DND-41 (cell line): ENCODE measurements around the gene NUDCD3.

Source experiments
- ATAC-seq: fragments of 200-7000 bp; cut with Tn5 transposase; 3 replicates; pipeline ENCODE4 v1.9.1; 2021; ENCODE audit warnings: low read depth; ENCODE audit not compliant: insufficient read depth
- DNase-seq: peaks from one replicate; pipeline ENCODE4 v3.0.0-alpha.2; 2020
- H2AFZ ChIP-seq: 2 replicates; pipeline ENCODE4 v1.6.0; 2012; ENCODE audit warnings: low read depth, low read length
- H3K27ac ChIP-seq: 2 replicates; pipeline ENCODE4 v1.5.1; 2012; ENCODE audit warnings: low read length, inconsistent platforms
- H3K27me3 ChIP-seq: fragments of 200-600 bp; sonication (generic); 2 replicates; pipeline ENCODE4 v1.6.0; 2012; ENCODE audit warnings: low read length, mild to moderate bottlenecking, inconsistent platforms; ENCODE audit not compliant: insufficient read depth, poor library complexity
- H3K36me3 ChIP-seq: 2 replicates; pipeline ENCODE4 v1.5.1; 2012; ENCODE audit warnings: low read length, inconsistent platforms; ENCODE audit not compliant: insufficient read depth
- H3K4me1 ChIP-seq: 2 replicates; pipeline ENCODE4 v1.5.1; 2012; ENCODE audit warnings: mild to moderate bottlenecking, low read length; ENCODE audit not compliant: insufficient read depth
- H3K4me2 ChIP-seq: 2 replicates; pipeline ENCODE4 v1.6.0; 2012; ENCODE audit warnings: mild to moderate bottlenecking, moderate library complexity, low read length, inconsistent platforms; ENCODE audit not compliant: insufficient read depth
- H3K4me3 ChIP-seq, 2 experiments: fragments of 200-600 bp in 1 of 2; shearing (Covaris generic) in 1 of 2; 2 replicates each; pipeline ENCODE4 v1.5.1; 2012 to 2016; ENCODE audit warnings: inconsistent platforms in 2 of 2, low read length in 2 of 2, mild to moderate bottlenecking in 2 of 2, low read depth in 1 of 2, moderate library complexity in 1 of 2
- H3K79me2 ChIP-seq: 2 replicates; pipeline ENCODE4 v1.6.0; 2012; ENCODE audit warnings: low read length, inconsistent platforms; ENCODE audit not compliant: insufficient read depth
- H3K9ac ChIP-seq: 2 replicates; pipeline ENCODE4 v1.6.0; 2012; ENCODE audit warnings: low read depth, mild to moderate bottlenecking, inconsistent platforms, low read length, moderate library complexity
- H3K9me3 ChIP-seq: 2 replicates; pipeline ENCODE4 v1.5.1; 2012; ENCODE audit warnings: low read length, moderate library complexity, mild to moderate bottlenecking, inconsistent platforms; ENCODE audit not compliant: insufficient read depth, severe bottlenecking
- H4K20me1 ChIP-seq: 2 replicates; pipeline ENCODE4 v1.6.0; 2012; ENCODE audit warnings: low read length; ENCODE audit not compliant: insufficient read depth
- CTCF ChIP-seq: IDR thresholded peaks from 2 replicates; pipeline ENCODE4 v1.5.1; 2012; ENCODE audit warnings: borderline replicate concordance, low read length, moderate library complexity, mild to moderate bottlenecking; ENCODE audit not compliant: poor library complexity, severe bottlenecking; ENCODE audit errors: extremely low read depth
- EZH2 ChIP-seq: IDR thresholded peaks from 3 replicates; pipeline ENCODE4 v1.6.1; 2012; ENCODE audit warnings: borderline replicate concordance, low read depth, mild to moderate bottlenecking, moderate library complexity, low read length, inconsistent platforms; ENCODE audit not compliant: severe bottlenecking

Gene NUDCD3

GRCh38 chr7:44377681-44378421, 112.6 kb downstream of the NUDCD3 start:
- no peak overlapping the region for H3K9ac ChIP-seq
- TF ChIP-seq CTCF (no peak), EZH2 (no peak)
- H3K4me1 ChIP-seq, result no peaks in the 10 kb centered on the region
- no peak overlapping the region for H3K4me3 ChIP-seq
- no peak overlapping the region for H3K27ac ChIP-seq
- H3K4me2 ChIP-seq, result no peak overlapping the region
- H3K27me3 ChIP-seq, result no peaks in the 10 kb centered on the region
- no peak overlapping the region for H2AFZ ChIP-seq
- no peaks in the 10 kb centered on the region for H3K9me3 ChIP-seq
- H3K36me3 ChIP-seq, result no peaks in the 10 kb centered on the region
- ATAC-seq (0 out of 3 replicates have a peak, but pooled peaks have one; percentile 14), DNase-seq (no peak)
- peaks cover 19% of the 10 kb centered on the region for H4K20me1 ChIP-seq
- H3K79me2 ChIP-seq, result no peaks in the 10 kb centered on the region

GRCh38 chr7:44377134-44377463, 113.4 kb downstream of the NUDCD3 start:
- H3K79me2 ChIP-seq, result no peaks in the 10 kb centered on the region
- no peak overlapping the region for H3K27ac ChIP-seq
- no peak overlapping the region for H3K4me2 ChIP-seq
- H3K36me3 ChIP-seq, result no peaks in the 10 kb centered on the region
- peaks cover 19% of the 10 kb centered on the region for H4K20me1 ChIP-seq
- H3K27me3 ChIP-seq, result no peaks in the 10 kb centered on the region
- H2AFZ ChIP-seq, result no peak overlapping the region
- H3K4me1 ChIP-seq, result no peaks in the 10 kb centered on the region
- TF ChIP-seq EZH2 (no peak), CTCF (no peak)
- H3K9ac ChIP-seq, result no peak overlapping the region
- H3K9me3 ChIP-seq, result no peaks in the 10 kb centered on the region
- DNase-seq (no peak), ATAC-seq (no peak)
- H3K4me3 ChIP-seq, result no peak overlapping the region

GRCh38 chr7:44376429-44377133, 113.9 kb downstream of the NUDCD3 start:
- no peak overlapping the region for H2AFZ ChIP-seq
- no peak overlapping the region for H3K9ac ChIP-seq
- peaks cover 19% of the 10 kb centered on the region for H4K20me1 ChIP-seq
- no peaks in the 10 kb centered on the region for H3K4me1 ChIP-seq
- DNase-seq, result no peak
- no peaks in the 10 kb centered on the region for H3K27me3 ChIP-seq
- H3K27ac ChIP-seq, result no peak overlapping the region
- H3K36me3 ChIP-seq, result no peaks in the 10 kb centered on the region
- no peaks in the 10 kb centered on the region for H3K9me3 ChIP-seq
- no peak overlapping the region for H3K4me3 ChIP-seq
- H3K4me2 ChIP-seq, result no peak overlapping the region
- no peaks in the 10 kb centered on the region for H3K79me2 ChIP-seq
- TF ChIP-seq CTCF (no peak), EZH2 (no peak)
- no peak for ATAC-seq
